Stimulated activated CD4-positive, alpha-beta T cell treated with anti-CD3 and anti-CD28 coated beads, Interleukin-4, amount 100 ng/mL, for 24 hours (primary cell): Measurements from ENCODE around the gene TANGO6.
A peak's percentile ranks its signal among the peaks of the same experiment; 100 is the strongest.
"Not testable (repeated sequence)": the region's sequence is repeated elsewhere in the genome, so short reads cannot be mapped to it uniquely, and the experiment has no call there.

Experiments
- DNase-seq: peaks from one replicate; pipeline ENCODE4 v3.0.0-alpha.2; 2020

TANGO6 gene

DNA sequence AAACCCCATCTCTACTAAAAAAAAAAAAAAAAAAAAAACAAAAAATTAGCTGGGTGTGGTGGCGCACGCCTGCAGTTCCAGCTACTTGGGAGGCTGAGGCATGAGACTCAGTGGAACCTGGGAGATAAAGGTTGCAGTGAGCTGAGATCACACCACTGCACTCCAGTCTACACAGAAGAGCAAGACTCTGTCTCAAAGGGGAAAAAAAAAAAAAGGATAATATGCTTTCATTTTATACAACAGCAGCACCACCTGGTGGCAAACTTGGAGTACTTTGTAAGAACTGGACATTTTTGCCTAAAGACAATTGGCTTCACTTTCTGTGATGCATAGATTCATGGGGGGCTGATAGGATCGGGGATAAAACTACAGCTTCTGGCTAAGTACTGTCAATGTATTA is 280.6 kb downstream of the TANGO6 start:
- peak; percentile 75 for DNase-seq

DNA sequence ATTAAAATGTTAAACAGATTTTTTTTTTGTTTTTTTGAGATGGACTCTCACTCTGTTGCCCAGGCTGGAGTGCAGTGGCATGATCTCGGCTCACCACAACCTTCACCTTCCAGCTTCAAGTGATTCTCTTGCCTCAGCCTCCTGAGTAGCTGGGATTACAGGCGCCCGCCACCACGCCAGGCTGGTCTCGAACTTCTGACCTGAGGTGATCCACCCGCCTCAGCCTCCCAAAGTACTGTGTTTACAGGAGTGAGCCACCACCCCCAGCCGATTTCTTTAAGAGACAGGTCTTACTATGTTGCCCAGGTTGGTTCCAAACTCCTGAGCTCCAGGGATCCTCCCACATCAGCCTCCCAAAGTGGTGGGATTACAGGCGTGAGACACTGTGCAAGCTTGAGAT is 281.1 kb downstream of the TANGO6 start:
- not testable (repeated sequence) for DNase-seq

DNA sequence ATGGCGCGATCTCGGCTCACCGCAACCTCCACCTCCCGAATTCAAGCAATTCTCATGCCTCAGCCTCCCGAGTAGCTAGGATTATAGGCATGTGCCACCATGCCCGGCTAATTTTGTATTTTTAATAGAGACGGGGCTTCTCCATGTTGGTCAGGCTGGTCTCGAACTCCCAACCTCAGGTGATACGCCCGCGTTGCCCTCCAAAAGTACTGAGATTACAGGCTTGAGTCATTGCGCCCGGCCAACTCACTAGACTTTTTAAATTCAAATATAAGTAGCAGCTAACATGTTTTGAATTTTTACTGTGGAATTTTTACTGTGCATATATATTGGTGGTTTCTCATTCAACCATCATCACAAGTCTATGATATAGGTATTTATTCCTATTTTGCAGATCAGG is 281.6 kb downstream of the TANGO6 start:
- DNase-seq: not testable (repeated sequence)

DNA sequence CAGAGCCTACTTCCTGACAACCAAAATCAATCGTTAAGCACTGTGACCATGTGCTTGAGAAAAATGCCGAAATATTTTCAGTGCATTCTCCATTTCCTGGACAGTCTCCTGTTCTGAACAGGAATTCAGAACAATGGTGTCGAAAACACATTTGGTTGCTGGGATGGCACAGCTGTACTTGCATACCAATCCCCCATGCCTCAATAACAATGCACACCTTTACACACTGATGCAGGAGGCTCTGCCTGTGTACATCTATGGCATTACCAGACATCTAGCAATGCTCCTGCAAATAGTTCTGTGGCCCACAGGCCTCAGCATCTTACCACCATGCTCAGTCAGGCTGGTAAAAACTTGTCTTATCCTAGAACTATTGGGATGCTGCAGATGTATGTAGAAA is 282.9 kb downstream of the TANGO6 start:
- DNase-seq: no peak

DNA sequence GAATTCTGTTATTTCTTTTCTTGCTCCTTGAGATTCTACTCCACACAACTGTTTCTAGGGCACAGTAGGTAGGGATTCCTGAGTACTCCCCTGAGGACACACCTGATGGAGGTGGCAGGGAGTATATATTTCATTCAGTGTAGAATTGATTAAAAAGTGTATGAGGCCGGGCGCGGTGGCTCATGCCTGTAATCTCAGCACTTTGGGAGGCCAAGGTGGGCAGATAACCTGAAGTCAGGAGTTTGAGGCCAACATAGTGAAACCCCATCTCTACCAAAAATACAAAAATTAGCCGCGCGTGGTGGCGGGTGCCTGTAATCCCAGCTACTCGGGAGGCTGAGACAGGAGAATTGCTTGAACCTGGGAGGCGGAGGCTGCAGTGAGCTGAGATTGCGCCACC is 283.5 kb downstream of the TANGO6 start:
- DNase-seq: not testable (repeated sequence)

DNA sequence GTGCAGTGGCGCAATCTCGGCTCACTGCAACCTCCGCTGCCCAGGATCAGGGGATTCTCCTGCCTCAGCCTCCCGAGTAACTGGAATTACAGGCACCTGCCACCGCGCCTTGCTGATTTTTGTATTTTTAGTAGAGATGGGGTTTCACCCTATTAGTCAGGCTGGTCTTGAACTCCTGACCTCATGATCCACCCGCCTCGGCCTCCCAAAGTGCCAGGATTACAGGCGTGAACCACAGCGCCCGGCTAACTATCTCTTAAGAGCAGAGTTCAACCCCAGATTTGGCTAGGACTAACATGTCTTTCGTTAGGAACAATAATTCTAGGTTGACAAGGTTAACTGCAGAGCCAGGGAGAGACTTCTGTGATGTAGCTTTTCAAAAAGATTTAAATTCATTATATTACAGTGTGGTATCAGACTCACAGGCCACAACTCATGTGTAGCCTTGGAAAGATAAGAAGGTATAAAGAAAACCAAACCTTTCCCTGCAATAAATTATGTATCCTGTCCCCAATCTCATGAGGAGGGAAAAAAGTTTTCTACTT is 284.7 kb downstream of the TANGO6 start:
- DNase-seq: no peak

DNA sequence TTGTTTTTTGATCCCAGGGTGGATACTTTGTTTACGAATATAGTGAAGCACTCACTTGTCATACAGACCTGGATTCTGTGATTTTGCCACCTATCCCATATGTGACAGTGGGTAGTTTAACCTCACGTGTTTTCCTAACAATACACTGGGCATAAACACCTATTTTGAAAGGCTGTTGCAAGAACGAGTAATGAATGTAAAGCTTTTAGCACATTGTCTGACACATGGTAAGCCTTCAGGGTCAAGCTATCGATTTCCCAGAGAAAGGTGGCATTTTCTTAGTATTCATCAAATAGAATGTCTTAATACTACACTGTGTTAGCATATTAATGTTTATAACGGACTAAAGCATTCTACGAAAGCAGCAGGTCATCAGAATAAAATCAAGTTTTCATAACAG is 287.1 kb downstream of the TANGO6 start:
- DNase-seq: no peak

DNA sequence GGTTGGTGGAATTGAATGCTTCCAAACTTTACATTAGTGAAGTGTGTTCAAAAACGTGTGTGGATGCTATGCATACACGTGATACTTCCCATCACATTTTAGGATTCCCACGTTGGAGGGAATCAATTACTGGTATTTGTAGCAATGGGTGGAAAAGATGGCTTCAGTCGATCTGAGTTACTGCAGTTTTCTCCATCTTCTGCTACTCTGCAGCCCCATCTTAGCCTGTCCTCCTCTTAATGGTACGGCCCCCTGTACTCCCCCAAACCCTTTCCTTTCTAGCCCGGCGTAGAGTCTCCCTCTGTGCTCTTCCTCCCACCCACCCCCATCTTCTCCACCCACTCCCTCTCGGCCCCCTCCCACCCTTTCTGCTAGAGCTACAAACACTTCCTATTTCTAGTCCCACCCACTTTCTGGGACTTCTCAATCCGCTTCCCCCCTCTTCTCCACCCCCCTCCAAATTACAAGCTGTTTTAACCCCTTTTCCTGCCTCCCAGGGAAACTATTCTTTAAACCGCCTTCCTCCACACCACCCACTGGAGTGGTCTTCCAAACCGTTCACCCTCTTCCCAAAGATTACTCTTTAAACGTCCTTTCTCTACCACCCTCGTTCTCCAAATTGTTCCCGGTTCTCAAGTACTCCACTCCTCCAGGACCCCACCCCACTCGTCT is 288.0 kb downstream of the TANGO6 start:
- no peak for DNase-seq

DNA sequence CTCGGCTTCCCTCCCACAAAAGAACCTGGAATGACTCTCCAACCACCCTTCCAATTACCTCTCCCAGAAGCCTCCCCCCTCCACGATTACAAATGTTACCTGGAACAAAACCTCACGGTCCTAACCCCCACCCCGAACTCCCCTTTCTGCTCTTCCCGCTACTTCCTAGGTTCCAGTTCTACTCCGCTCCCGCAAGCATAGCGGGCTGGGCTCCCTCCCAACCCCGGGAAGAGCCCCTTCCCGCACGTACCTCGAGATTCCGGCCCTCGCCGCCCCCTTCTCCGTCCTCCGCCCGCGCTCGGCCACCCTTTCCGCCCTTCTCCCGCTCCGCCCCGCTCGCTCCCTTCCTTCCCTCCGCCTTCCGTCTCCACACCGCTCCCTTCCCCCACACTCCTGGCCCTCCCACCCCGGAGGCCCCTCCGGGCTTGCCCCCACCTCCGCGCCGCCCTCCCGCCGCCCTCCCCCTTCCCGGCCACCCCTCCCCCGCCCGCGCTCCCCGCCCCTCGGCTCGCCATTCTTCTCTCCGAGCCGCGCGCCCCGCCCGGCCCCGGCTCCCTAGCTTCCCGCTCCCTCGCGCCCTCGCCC is 288.6 kb downstream of the TANGO6 start:
- DNase-seq: peak; percentile 75

DNA sequence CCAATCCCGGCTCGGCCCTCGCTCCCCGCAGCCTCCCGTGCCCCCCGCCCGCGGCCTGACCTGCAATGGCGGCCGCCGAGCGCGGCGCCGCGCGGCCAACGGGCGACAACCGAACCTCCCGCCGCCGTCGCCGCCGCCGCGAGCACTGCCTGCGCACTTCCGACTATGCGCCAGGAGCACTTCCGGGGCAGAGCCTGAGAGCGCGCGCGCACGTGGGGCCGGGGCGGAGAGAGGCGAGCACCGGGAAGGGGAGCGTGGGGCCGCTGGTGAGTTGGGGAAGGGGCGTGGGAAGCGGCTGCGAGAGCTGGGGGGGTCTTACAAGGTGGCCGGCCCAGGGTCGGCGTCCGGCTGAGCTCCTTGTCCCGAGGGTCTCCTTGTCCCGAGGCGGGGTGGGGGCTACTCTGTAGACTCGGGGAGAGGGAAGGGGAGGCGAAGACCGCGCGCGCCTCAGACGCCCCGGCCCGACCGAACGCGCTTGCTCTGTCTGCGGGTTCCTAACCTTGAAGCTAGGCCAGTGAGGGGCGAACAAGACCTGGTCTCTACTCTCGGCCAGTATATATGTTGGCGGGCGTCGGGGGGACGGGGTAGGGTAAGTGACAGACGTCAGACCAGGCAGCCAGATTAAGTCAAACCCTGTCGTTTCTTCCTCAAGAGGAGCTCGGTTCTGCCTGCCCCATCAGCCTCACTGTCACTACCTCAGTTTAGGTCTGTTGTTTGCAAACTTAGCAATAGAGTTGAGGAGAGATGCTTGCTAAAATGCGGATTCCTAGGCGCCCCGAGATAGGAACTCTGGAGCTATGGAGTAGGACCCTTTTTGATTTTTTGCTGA is 289.3 kb downstream of the TANGO6 start, which contains the start of the genes CHTF8 and UTP4:
Gene CHTF8 (minus strand): TSS at position 165 of the 829 bp plus-strand sequence. CDS start 11,130 bp downstream, outside the sequence.
Gene UTP4 (plus strand): TSS at position 226 of the 829 bp plus-strand sequence. CDS start 811 bp downstream, outside the sequence.
- peak; percentile 88 for DNase-seq

DNA sequence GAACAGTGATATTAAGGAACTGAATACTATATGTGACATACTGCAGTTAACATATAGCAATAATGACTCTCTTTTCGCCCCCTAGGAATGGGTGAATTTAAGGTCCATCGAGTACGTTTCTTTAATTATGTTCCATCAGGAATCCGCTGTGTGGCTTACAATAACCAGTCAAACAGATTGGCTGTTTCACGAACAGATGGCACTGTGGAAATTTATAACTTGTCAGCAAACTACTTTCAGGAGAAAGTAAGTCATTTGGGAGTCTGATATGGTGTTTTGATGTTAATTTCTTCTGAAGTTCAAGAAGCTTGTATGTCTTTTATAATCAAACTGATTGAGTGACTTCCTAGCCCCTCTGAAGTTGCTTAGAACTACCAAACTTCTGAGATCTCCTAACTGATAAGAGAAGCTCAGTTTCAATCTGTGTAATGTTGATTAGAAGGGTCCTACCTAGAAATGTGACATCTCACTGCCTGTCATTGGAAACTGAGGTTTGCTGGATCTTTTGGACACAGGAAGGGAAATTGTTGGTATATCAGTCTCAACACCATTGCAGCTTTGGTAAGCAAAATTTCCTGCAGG is 290.1 kb downstream of the TANGO6 start:
- DNase-seq: no peak
